ENCODE results near the gene FBXL22.

FBXL22 gene

DNA sequence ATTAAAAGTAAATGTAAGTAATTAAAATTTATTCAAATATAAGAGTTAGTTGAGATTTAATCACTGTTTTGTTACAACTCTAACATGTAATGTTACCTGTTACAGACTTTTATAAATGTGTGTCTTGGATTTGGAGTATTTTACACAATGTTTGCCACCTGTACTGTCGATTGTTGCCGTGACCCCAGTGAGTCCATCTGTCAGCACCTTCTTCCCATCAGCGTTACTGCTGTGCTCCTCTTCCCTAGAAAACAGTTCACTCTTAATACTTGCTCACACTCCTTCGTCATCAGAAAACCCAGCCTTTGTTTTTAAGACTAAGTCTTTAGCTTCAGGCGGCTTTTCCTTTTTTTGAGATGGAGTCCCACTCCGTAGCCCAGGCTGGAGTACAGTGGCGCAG lies 40.5 kb upstream of the FBXL22 start:
- no peak overlapping the region for H3K27ac ChIP-seq (ENCODE audit: low read depth, low read length)
- H3K27me3 ChIP-seq (ENCODE audit: low read length) = no peaks in the 10 kb centered on the region
- H3K79me2 ChIP-seq (ENCODE audit: insufficient read depth, low read length) = no peaks in the 10 kb centered on the region
- no peak overlapping the region for H3K4me3 ChIP-seq (ENCODE audit: insufficient read depth, low read length, poor library complexity, severe bottlenecking)
- H3F3A ChIP-seq (ENCODE audit: insufficient read depth) = no peaks in the 10 kb centered on the region; the same call in 1 of the 2 replicates
- TF ChIP-seq, protein P1, sequence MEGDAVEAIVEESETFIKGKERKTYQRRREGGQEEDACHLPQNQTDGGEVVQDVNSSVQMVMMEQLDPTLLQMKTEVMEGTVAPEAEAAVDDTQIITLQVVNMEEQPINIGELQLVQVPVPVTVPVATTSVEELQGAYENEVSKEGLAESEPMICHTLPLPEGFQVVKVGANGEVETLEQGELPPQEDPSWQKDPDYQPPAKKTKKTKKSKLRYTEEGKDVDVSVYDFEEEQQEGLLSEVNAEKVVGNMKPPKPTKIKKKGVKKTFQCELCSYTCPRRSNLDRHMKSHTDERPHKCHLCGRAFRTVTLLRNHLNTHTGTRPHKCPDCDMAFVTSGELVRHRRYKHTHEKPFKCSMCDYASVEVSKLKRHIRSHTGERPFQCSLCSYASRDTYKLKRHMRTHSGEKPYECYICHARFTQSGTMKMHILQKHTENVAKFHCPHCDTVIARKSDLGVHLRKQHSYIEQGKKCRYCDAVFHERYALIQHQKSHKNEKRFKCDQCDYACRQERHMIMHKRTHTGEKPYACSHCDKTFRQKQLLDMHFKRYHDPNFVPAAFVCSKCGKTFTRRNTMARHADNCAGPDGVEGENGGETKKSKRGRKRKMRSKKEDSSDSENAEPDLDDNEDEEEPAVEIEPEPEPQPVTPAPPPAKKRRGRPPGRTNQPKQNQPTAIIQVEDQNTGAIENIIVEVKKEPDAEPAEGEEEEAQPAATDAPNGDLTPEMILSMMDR (IDR thresholded peaks at IDR 0.05; ENCODE audit: insufficient read depth, low read length, poor library complexity, severe bottlenecking) = no peak
- no peak for TF ChIP-seq EZH2phosphoT487 (conservative IDR thresholded peaks at IDR 0.05; ENCODE audit: low read length)
- H3K9ac ChIP-seq (ENCODE audit: low read length) = no peak overlapping the region
- no peak overlapping the region for H2AFZ ChIP-seq (ENCODE audit: low read depth, low read length, severe bottlenecking)
- no peak overlapping the region for H3K4me2 ChIP-seq (ENCODE audit: low read depth, low read length, poor library complexity, severe bottlenecking)
- H3K9me3 ChIP-seq (ENCODE audit: insufficient read depth, low read length) = no peaks in the 10 kb centered on the region
- H3K36me3 ChIP-seq (ENCODE audit: low read length) = no peaks in the 10 kb centered on the region; the same call in 1 of the 2 replicates
- no peaks in the 10 kb centered on the region for H3K9me2 ChIP-seq (replicated peaks; ENCODE audit: insufficient read depth, low read length)
- no peaks in the 10 kb centered on the region for H4K20me1 ChIP-seq (ENCODE audit: low read depth, low read length)

GRCh38 chr15:63559753-63560152 lies 37.4 kb upstream of the FBXL22 start:
- Histone ChIP-seq H3K79me2 (ENCODE audit: insufficient read depth, low read length) (no peaks in the 10 kb centered on the region), H3F3A (ENCODE audit: insufficient read depth) (no peaks in the 10 kb centered on the region), H3K27me3 (ENCODE audit: low read length) (no peaks in the 10 kb centered on the region), H3K4me2 (ENCODE audit: low read depth, low read length, poor library complexity, severe bottlenecking) (no peak overlapping the region), H3K36me3 (ENCODE audit: low read length) (no peaks in the 10 kb centered on the region; the same call in 1 of the 2 replicates), H3K27ac (ENCODE audit: low read depth, low read length) (no peak overlapping the region), H3K9ac (ENCODE audit: low read length) (no peak overlapping the region), H3K9me3 (ENCODE audit: insufficient read depth, low read length) (no peaks in the 10 kb centered on the region), H3K9me2 (replicated peaks; ENCODE audit: insufficient read depth, low read length) (no peaks in the 10 kb centered on the region), H4K20me1 (ENCODE audit: low read depth, low read length) (no peaks in the 10 kb centered on the region), H2AFZ (ENCODE audit: low read depth, low read length, severe bottlenecking) (no peak overlapping the region), H3K4me3 (ENCODE audit: insufficient read depth, low read length, poor library complexity, severe bottlenecking) (no peak overlapping the region)
- TF ChIP-seq EZH2phosphoT487 (conservative IDR thresholded peaks at IDR 0.05; ENCODE audit: low read length) = no peak
- TF ChIP-seq, protein P1 (IDR thresholded peaks at IDR 0.05; ENCODE audit: insufficient read depth, low read length, poor library complexity, severe bottlenecking) = no peak

- Histone ChIP-seq H2AFZ (ENCODE audit: low read depth, low read length, severe bottlenecking) (no peak overlapping the region), H4K20me1 (ENCODE audit: low read depth, low read length) (no peaks in the 10 kb centered on the region), H3K9me2 (replicated peaks; ENCODE audit: insufficient read depth, low read length) (no peaks in the 10 kb centered on the region), H3K9ac (ENCODE audit: low read length) (no peak overlapping the region), H3K79me2 (ENCODE audit: insufficient read depth, low read length) (no peaks in the 10 kb centered on the region), H3K4me2 (ENCODE audit: low read depth, low read length, poor library complexity, severe bottlenecking) (no peak overlapping the region), H3K4me3 (ENCODE audit: insufficient read depth, low read length, poor library complexity, severe bottlenecking) (no peak overlapping the region), H3F3A (ENCODE audit: insufficient read depth) (peaks cover 6% of the 10 kb centered on the region; the same call in 1 of the 2 replicates), H3K27me3 (ENCODE audit: low read length) (no peaks in the 10 kb centered on the region), H3K27ac (ENCODE audit: low read depth, low read length) (no peak overlapping the region), H3K36me3 (ENCODE audit: low read length) (peaks cover 6% of the 10 kb centered on the region; the same call in 1 of the 2 replicates), H3K9me3 (ENCODE audit: insufficient read depth, low read length) (no peaks in the 10 kb centered on the region)
- no peak for TF ChIP-seq EZH2phosphoT487 (conservative IDR thresholded peaks at IDR 0.05; ENCODE audit: low read length)
- TF ChIP-seq, protein P1 (IDR thresholded peaks at IDR 0.05; ENCODE audit: insufficient read depth, low read length, poor library complexity, severe bottlenecking) = no peak
Measured at GRCh38 chr15:63560741-63561448, 36.3 kb upstream of the FBXL22 start.

Data from SU-DHL-6 (cell line).